Osteoblast (primary cell): Measurements from ENCODE around the gene ZNF749. TPM values are rescaled to one million over a fixed set of nuclear protein-coding genes. Genes with fewer than 3 reads are reported as not detected.

Experiments used
- DNase-seq: peaks from one replicate; pipeline ENCODE4 v3.0.0; 2011; ENCODE audit warnings: low spot score, mixed read lengths; ENCODE audit not compliant: insufficient read length; ENCODE audit errors: missing footprints
- H2AFZ ChIP-seq: 2 replicates; pipeline ENCODE4 v1.6.0; 2011; ENCODE audit warnings: mild to moderate bottlenecking, low read length
- H3K27ac ChIP-seq: 2 replicates; pipeline ENCODE4 v1.5.1; 2011; ENCODE audit warnings: mild to moderate bottlenecking, low read depth, low read length, moderate library complexity
- H3K27me3 ChIP-seq: 2 replicates; pipeline ENCODE4 v1.6.0; 2012; ENCODE audit warnings: mild to moderate bottlenecking, control low read depth, inconsistent platforms, low read length, moderate library complexity; ENCODE audit not compliant: insufficient read depth
- H3K36me3 ChIP-seq: 2 replicates; pipeline ENCODE4 v1.5.1; 2011; ENCODE audit warnings: mild to moderate bottlenecking, low read length, control low read depth, moderate library complexity; ENCODE audit not compliant: insufficient read depth
- H3K4me1 ChIP-seq: 2 replicates; pipeline ENCODE4 v1.5.1; 2011; ENCODE audit warnings: mild to moderate bottlenecking, low read length, control low read depth, moderate library complexity; ENCODE audit not compliant: insufficient read depth
- H3K4me2 ChIP-seq: 2 replicates; pipeline ENCODE4 v1.6.0; 2011; ENCODE audit warnings: mild to moderate bottlenecking, low read length; ENCODE audit not compliant: insufficient read depth
- H3K4me3 ChIP-seq: fragments of 200-600 bp; sonication (generic); 3 replicates; pipeline ENCODE4 v1.5.1; 2012; ENCODE audit warnings: mild to moderate bottlenecking, low read length, inconsistent platforms; ENCODE audit not compliant: insufficient read depth
- H3K79me2 ChIP-seq: 2 replicates; pipeline ENCODE4 v1.6.0; 2012; ENCODE audit warnings: mild to moderate bottlenecking, low read length, control low read depth, inconsistent platforms; ENCODE audit not compliant: insufficient read depth
- H3K9me3 ChIP-seq: 2 replicates; pipeline ENCODE4 v1.5.1; 2011; ENCODE audit warnings: low read depth, low read length, control low read depth
- H4K20me1 ChIP-seq: 2 replicates; pipeline ENCODE4 v1.6.0; 2012; ENCODE audit warnings: mild to moderate bottlenecking, low read length, control low read depth; ENCODE audit not compliant: insufficient read depth
- total RNA-seq: library from RNA; depleted of rRNA; stranded (reverse); fragments of >200 nt; gene quantifications from 2 replicates; pipeline ENCODE4 v1.2.3, GENCODE V29; 2012
- TF ChIP-seq, protein P1 (sequence below): IDR thresholded peaks from 2 replicates; pipeline ENCODE4 v1.5.1; 2011; ENCODE audit warnings: mild to moderate bottlenecking, low read depth, low read length, moderate library complexity; ENCODE audit errors: extremely low read depth

The ZNF749 gene
- total RNA-seq, 1 donor = 8.7 TPM

- TF ChIP-seq, protein P1, sequence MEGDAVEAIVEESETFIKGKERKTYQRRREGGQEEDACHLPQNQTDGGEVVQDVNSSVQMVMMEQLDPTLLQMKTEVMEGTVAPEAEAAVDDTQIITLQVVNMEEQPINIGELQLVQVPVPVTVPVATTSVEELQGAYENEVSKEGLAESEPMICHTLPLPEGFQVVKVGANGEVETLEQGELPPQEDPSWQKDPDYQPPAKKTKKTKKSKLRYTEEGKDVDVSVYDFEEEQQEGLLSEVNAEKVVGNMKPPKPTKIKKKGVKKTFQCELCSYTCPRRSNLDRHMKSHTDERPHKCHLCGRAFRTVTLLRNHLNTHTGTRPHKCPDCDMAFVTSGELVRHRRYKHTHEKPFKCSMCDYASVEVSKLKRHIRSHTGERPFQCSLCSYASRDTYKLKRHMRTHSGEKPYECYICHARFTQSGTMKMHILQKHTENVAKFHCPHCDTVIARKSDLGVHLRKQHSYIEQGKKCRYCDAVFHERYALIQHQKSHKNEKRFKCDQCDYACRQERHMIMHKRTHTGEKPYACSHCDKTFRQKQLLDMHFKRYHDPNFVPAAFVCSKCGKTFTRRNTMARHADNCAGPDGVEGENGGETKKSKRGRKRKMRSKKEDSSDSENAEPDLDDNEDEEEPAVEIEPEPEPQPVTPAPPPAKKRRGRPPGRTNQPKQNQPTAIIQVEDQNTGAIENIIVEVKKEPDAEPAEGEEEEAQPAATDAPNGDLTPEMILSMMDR = no peak
- Histone ChIP-seq H3K4me2 (no peak overlapping the region), H3K27ac (no peak overlapping the region), H2AFZ (no peak overlapping the region), H3K9me3 (peaks cover 20% of the 10 kb centered on the region), H3K4me1 (no peaks in the 10 kb centered on the region), H4K20me1 (no peaks in the 10 kb centered on the region), H3K79me2 (peaks cover 42% of the 10 kb centered on the region), H3K36me3 (peaks cover 15% of the 10 kb centered on the region), H3K4me3 (no peak overlapping the region), H3K27me3 (no peaks in the 10 kb centered on the region)
- no peak for DNase-seq
Observed at GRCh38 chr19:57443121-57443696, 8.1 kb downstream of the ZNF749 start.

DNA sequence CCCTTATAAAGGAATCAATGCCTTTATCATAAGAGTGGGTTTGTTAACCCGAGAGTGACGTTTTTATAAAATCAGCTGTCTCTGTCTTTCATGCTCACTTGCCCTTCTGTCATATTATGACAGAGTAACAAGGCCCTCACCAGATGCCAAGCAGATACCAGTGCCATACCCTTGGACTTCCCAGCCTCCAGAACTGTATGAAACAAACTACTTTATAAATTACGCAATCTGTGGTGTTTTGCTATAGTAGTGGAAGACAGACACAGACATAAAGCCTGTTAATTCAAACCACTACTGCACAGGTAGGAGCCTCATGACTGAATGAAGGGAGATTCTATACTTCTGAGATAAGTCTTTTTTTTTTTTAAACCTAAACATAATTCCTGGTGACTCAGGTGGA is 17.2 kb downstream of the ZNF749 start:
- no peaks in the 10 kb centered on the region for H3K9me3 ChIP-seq
- no peaks in the 10 kb centered on the region for H4K20me1 ChIP-seq
- no peaks in the 10 kb centered on the region for H3K79me2 ChIP-seq
- peak; percentile 19 for DNase-seq
- no peaks in the 10 kb centered on the region for H3K36me3 ChIP-seq
- no peak overlapping the region for H3K27ac ChIP-seq
- H3K4me3 ChIP-seq = no peak overlapping the region
- TF ChIP-seq, protein P1 = no peak
- H3K4me2 ChIP-seq = no peak overlapping the region
- no peak overlapping the region for H2AFZ ChIP-seq
- H3K27me3 ChIP-seq = no peaks in the 10 kb centered on the region
- H3K4me1 ChIP-seq = no peaks in the 10 kb centered on the region

DNA sequence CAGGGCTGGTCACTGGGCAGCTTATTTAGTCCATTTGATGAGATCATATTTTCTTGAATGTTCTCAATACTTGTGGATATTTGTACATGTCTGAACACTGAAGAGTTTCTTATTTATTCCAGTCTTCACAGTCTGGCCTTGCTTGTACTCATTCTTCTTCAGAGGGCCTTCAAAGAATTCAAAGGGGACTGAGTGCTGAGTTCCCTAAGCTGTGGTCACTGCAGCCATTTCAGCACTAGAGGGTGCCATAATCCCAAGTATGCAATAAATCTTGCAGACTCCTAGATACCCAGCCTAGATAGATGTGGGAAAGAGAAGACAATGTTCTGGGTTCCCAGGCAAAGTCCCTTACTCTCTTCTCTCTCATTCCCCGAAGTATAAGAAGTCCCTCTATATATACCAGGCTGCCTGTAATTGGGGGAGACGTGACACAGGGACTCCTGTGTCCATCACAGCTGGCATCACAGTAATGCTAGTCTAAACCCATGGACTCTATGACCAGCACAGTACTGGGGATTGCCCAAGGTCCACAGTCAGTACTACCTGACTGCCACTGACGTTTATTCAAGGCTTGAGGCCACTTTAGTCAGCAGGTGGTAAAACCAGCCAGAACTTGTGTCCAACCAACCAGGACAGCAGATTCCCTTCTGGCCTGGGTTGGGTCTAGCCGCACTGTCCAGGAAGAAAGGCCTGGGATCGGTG is 30.7 kb downstream of the ZNF749 start:
- DNase-seq = no peak
- Histone ChIP-seq H3K4me3 (no peak overlapping the region), H3K36me3 (no peaks in the 10 kb centered on the region), H4K20me1 (no peaks in the 10 kb centered on the region), H3K4me2 (no peak overlapping the region), H3K79me2 (peaks cover 2% of the 10 kb centered on the region), H3K9me3 (peaks cover 21% of the 10 kb centered on the region), H2AFZ (no peak overlapping the region), H3K4me1 (no peaks in the 10 kb centered on the region), H3K27ac (no peak overlapping the region), H3K27me3 (no peaks in the 10 kb centered on the region)
- TF ChIP-seq, protein P1 = peak; percentile 25

DNA sequence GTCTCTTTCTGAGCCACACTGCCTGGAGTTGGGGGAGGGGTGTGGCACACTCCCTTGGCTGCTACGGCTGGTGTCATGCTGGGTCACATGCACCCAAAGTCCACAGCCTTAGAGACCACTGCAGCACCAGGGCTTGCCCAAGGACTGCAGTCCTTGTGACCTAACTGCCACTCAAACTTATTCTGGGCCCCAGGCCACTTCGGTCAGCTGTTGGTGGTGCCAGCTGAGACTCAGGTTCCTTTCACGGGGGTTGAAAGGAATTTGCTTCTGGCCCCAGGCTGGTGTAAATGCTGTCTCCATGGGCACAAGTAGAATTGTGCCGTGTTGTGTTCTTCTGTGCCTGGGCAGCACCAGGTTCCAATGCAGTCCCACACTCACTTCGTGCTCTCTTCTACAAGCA is 31.4 kb downstream of the ZNF749 start:
- no peak for DNase-seq
- no peaks in the 10 kb centered on the region for H3K4me1 ChIP-seq
- H3K79me2 ChIP-seq = peaks cover 3% of the 10 kb centered on the region
- H2AFZ ChIP-seq = no peak overlapping the region
- H3K4me3 ChIP-seq = no peak overlapping the region
- no peaks in the 10 kb centered on the region for H3K27me3 ChIP-seq
- H3K36me3 ChIP-seq = no peaks in the 10 kb centered on the region
- TF ChIP-seq, protein P1 = no peak
- H3K4me2 ChIP-seq = no peak overlapping the region
- H4K20me1 ChIP-seq = no peaks in the 10 kb centered on the region
- H3K9me3 ChIP-seq = peaks cover 26% of the 10 kb centered on the region
- H3K27ac ChIP-seq = no peak overlapping the region
